ES-I3 (cell line): ENCODE measurements around the gene FBH1.
"Not testable (repeated sequence)": the region's sequence is repeated elsewhere in the genome, so short reads cannot be mapped to it uniquely, and the experiment has no call there.

Experiments used
- H3K36me3 ChIP-seq: 2 replicates; pipeline ENCODE4 v1.6.1; 2013; ENCODE audit warnings: mild to moderate bottlenecking, low read length, control low read depth, moderate library complexity; ENCODE audit not compliant: insufficient read depth
- H3K4me1 ChIP-seq: 2 replicates; pipeline ENCODE4 v1.6.1; 2013; ENCODE audit warnings: mild to moderate bottlenecking, control low read depth, low read length; ENCODE audit not compliant: insufficient read depth
- H3K9ac ChIP-seq: 2 replicates; pipeline ENCODE4 v1.6.1; 2013; ENCODE audit warnings: low read depth, mild to moderate bottlenecking, low read length, moderate library complexity
- H3K9me3 ChIP-seq: 2 replicates; pipeline ENCODE4 v1.6.1; 2013; ENCODE audit warnings: mild to moderate bottlenecking, low read length, moderate library complexity; ENCODE audit not compliant: control insufficient read depth, insufficient read depth

The FBH1 gene

DNA sequence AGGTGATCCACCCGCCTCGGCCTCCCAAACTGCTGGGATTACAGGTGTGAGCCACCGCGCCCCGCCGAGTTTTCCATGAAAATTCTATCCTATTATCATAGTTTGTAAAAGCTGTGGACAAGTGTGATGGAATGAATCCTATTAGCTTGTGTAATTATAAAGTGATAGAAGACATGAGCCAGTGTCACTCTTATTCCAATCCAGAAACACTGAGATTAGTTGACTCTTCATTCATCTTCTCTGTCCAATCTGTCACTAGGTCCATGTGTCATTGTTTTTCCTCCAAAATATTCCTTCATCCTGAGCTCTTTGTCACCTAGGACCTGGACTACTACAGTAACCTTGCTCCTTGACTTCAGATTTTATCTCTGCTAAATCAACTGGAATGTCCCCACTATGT lies 13.5 kb downstream of the FBH1 start:
- peaks cover 6% of the 10 kb centered on the region; the same call in 1 of the 2 replicates for H3K36me3 ChIP-seq
- H3K4me1 ChIP-seq: no peaks in the 10 kb centered on the region
- H3K9ac ChIP-seq: no peak overlapping the region
- H3K9me3 ChIP-seq: no peaks in the 10 kb centered on the region

DNA sequence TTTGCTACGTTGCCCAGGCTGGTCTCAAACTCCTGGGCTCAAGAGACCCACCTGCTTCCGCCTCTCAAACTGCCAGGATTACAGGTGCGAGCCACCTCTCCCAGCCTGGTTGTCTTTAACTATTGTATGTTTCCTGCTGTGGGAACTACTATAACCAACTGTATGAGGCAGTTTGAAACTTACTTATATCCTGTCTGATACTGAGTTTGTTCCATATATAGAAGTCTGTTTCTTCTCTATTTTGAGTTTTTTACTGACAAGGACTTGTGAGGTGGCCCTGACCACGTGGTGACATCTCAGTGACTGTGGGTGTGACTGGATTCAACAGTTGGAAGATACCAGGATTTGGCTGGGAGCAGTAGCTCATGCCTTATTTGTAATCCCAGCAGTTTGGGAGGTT lies 14.2 kb downstream of the FBH1 start:
- Histone ChIP-seq H3K9me3 (no peaks in the 10 kb centered on the region), H3K9ac (no peak overlapping the region), H3K4me1 (no peaks in the 10 kb centered on the region), H3K36me3 (peaks cover 6% of the 10 kb centered on the region; the same call in 1 of the 2 replicates)

DNA sequence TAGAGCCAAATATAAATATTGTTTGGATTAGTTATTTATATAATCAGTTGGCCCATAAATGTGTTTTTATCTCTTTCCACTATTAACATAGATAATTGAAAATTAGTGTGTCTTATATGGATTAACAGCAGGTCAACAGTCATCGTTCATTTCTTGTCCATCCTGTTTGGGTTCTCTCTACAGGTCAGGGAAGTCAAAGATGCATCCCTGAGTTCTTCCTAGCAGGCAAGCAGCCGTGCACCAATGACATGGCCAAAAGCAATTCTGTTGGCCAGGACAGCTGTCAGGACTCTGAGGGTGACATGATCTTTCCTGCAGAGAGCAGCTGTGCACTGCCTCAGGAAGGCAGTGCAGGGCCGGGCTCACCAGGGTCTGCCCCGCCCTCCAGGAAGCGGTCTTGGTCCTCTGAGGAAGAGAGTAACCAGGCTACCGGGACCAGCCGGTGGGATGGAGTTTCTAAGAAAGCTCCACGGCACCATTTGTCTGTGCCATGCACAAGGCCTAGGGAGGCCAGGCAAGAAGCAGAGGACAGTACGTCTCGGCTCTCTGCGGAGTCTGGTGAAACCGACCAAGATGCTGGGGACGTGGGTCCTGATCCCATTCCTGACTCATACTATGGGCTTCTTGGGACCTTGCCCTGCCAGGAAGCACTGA lies 15.9 kb downstream of the FBH1 start:
- no peak overlapping the region for H3K9ac ChIP-seq

DNA sequence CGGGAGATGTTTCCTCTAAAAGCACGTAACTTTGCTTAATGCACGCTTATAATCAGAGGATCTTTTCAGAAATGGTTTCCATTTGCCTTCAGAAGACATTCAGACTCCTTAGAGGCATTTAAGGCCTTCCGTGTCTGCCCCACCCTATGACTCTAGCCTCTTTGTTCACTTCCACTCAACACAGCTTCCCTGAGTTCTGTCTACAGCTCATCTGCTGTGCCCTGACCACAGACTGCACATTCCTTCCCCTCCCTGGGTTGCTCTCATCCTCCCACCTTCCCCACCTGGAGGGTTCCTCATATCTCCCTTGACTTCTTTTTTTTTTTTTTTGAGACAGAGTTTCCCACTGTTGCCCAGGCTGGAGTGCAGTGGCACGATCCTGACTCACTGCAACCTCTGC lies 16.6 kb downstream of the FBH1 start:
- H3K36me3 ChIP-seq: peaks cover 18% of the 10 kb centered on the region

More for the DNA sequence above, 15.9 kb downstream of the FBH1 start:
- H3K36me3 ChIP-seq: peaks cover 14% of the 10 kb centered on the region
- no peaks in the 10 kb centered on the region for H3K9me3 ChIP-seq
- no peaks in the 10 kb centered on the region for H3K4me1 ChIP-seq

DNA sequence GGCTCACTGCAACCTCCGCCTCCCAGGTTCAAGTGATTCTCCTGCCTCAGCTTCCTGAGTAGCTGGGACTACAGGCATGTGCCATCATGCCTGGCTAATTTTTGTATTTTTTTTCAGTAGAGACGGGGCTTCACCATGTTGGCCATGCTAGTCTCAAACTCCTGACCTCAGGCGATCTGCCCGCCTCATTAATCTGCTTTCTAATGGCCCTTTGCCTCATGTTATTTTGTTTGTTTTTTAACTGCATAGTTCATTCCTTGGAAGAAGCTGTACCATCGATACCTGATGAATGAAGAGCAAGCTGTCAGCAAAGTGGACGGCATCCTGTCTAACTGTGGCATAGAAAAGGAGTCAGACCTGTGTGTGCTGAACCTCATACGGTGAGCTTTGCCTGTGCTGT lies 18.6 kb downstream of the FBH1 start:
- H3K36me3 ChIP-seq: peaks cover 22% of the 10 kb centered on the region
- H3K4me1 ChIP-seq, H3K9ac ChIP-seq, H3K9me3 ChIP-seq: not testable (repeated sequence)

More for the DNA sequence above, 16.6 kb downstream of the FBH1 start:
- Histone ChIP-seq H3K9me3 (no peaks in the 10 kb centered on the region), H3K9ac (no peak overlapping the region), H3K4me1 (no peaks in the 10 kb centered on the region)

DNA sequence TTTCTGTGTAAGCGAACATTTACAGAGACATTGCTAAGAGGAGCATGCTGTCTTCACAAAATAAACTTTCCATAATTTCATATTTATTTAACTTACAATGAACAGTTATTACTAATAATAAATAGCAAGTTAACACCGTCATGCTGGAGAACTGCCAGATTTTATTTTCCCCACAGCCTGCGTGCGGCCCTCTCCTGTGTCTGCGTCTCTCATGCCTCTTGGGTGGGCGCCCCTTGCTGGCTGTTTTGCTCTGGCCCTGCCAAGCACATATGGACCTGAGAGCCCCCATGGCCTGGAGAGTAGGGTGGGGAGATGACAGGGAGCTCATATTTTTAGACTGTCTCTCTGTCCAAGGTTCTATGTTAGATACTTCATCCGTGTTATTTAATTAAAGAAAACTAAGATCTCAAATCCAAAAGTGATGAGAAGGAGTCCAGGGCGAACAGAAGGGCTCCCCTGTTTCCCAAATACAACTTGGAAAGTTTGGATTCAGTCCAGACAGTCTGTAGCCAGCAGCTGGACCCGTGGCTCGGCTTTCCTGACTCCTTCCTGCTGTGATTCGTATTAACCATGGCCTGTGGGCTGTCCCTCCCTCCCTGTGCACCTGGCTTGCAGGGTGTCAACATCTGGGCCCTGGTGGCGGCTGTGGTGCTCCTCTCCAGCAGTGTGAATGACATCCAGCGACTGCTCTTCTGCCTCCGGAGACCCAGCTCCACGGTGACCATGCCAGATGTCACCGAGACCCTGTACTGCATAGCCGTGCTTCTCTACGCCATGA lies 20.5 kb downstream of the FBH1 start:
- H3K9ac ChIP-seq: no peak overlapping the region
- H3K9me3 ChIP-seq: no peaks in the 10 kb centered on the region
- peaks cover 32% of the 10 kb centered on the region for H3K36me3 ChIP-seq
- no peaks in the 10 kb centered on the region for H3K4me1 ChIP-seq

DNA sequence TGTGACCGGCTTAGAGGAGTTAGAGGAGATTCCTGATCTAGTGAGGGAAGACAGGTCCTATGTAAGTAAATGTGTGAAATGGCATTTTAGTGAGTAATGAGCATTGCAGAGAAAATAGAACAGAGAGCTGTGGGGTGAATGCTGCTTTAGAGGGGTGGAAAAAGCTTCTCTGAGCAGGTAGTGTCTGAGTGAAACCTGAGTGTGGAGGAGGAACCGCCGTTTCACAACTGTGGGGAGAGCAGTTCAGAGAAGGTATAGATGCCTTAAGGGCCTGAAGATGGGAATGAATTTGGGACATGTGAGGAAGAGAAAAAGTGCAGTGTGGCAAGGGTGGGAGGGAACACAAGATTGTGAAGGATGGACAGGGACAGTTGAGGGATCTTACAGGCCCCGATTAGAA lies 21.6 kb downstream of the FBH1 start:
- peaks cover 38% of the 10 kb centered on the region for H3K36me3 ChIP-seq
- H3K9me3 ChIP-seq: no peaks in the 10 kb centered on the region

DNA sequence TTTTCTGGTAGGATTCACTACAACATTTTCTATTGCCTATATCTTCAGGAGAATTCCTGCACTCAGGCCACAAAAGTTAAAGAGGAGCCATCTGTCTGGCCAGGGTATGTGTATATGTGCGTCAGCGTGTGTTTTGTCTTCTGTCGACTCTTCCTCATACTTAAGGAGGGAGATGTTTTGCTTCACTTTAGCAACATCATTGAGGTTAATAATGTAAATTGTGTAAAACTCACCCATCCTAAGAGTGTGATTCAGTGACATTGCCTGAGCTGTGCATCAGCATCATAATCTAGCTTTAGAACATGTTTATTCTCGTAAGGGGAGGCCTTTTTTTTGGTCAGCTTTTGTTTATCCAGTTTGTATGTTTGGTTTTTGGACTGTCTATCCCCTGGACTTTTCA lies 23.7 kb downstream of the FBH1 start:
- no peaks in the 10 kb centered on the region for H3K4me1 ChIP-seq
- H3K36me3 ChIP-seq: peaks cover 46% of the 10 kb centered on the region
- H3K9ac ChIP-seq: no peak overlapping the region
- H3K9me3 ChIP-seq: no peaks in the 10 kb centered on the region

More for the DNA sequence above, 21.6 kb downstream of the FBH1 start:
- Histone ChIP-seq H3K4me1 (no peaks in the 10 kb centered on the region), H3K9ac (no peak overlapping the region)

DNA sequence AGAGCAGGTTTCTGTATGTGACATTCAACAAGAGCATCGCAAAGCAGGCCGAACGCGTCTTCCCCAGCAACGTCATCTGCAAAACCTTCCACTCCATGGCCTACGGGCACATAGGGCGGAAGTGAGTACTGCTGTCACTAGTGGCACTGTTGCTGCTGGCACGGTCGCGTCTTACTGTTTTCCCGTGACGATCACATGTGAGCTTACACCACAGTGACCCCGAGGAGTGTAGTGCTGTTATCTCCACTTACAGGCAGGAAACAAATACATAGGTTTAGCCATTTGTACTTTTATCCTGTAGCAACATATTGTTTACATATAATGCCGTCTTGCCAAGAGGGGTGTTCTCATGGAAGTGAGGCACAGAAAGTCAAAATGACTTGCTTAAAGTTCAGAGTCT lies 25.4 kb downstream of the FBH1 start:
- Histone ChIP-seq H3K4me1 (no peaks in the 10 kb centered on the region), H3K9ac (no peak overlapping the region), H3K9me3 (no peaks in the 10 kb centered on the region), H3K36me3 (peaks cover 42% of the 10 kb centered on the region)

DNA sequence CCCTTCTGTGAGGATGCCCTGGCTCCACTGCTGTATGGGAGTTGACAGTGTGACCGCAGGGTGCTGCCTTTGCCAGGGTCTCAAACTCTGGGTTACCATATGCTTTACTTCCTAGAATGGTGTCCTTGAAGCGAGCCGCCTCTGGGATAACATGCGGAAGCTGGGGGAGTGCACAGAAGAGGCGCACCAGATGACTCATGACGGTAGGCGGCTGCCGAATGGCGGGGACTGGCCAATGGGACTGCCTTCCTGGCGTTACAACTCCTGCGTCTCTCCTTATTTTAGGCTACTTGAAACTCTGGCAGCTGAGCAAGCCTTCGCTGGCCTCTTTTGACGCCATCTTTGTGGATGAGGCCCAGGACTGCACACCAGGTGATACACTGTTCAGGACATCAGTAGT lies 27.3 kb downstream of the FBH1 start:
- no peaks in the 10 kb centered on the region for H3K9me3 ChIP-seq
- no peaks in the 10 kb centered on the region for H3K4me1 ChIP-seq
- peaks cover 48% of the 10 kb centered on the region for H3K36me3 ChIP-seq
- H3K9ac ChIP-seq: no peak overlapping the region

DNA sequence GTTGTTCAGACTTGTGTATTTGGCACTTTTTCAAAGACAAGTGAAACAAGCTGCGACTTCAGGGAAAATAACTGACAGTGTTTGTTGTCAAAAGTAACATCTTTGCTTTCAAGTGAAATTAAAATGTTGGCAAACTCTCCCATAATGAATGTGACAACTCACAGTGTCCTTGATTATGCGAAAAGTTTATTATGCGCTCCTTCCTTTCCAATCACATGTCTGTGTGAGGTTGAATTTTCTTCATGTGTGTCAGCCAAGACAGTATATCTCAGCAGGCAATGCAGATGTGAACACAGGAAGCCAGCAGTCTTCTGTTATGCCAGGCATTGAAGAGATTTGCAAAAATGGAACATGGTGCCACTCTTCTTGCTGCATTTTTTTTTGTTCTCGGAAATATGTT lies 28.7 kb downstream of the FBH1 start:
- H3K4me1 ChIP-seq: no peaks in the 10 kb centered on the region
- H3K9ac ChIP-seq: no peak overlapping the region
- H3K36me3 ChIP-seq: peaks cover 48% of the 10 kb centered on the region
- no peaks in the 10 kb centered on the region for H3K9me3 ChIP-seq

DNA sequence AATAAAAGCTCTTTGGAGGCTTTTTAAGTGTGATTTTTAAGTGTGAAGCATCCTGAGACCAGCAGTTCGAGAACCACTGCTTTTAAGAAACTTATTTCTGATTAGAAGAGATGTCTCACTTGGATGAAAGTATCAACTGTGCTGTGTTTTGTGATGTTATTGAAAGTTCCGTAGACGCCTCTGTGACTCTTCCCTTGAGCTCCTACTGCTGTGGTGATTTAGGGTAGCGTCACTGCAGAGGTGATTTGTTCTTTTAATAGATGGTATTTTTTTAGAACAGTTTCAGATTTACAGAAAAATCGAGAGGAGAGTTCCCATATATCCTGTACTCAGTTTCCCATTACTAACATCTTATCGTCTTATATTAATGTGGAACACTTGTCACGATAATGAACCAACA lies 29.5 kb downstream of the FBH1 start:
- no peak overlapping the region for H3K9ac ChIP-seq
- H3K4me1 ChIP-seq: no peaks in the 10 kb centered on the region
- no peaks in the 10 kb centered on the region for H3K9me3 ChIP-seq
- H3K36me3 ChIP-seq: peaks cover 45% of the 10 kb centered on the region

DNA sequence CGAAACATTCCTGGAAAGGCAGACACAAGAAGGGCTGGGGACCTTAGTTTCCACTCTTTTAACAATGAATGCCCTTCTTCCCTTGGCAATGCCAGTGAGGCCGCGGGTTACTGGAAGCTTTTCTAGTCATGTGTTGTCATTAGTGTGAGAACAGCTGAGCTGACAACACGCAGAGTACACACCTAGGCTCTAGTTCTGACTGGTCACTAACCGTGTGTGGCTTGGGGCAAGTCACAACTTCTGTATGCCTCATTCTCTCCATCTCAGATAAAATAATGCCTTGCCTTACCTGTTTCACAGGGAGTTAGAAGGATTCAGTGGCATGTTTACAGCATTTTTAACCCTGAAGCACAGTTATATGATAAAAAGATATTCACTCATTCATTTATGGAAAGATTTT lies 31.7 kb downstream of the FBH1 start:
- Histone ChIP-seq H3K4me1 (no peaks in the 10 kb centered on the region), H3K9ac (no peak overlapping the region), H3K9me3 (no peaks in the 10 kb centered on the region), H3K36me3 (peaks cover 44% of the 10 kb centered on the region)

DNA sequence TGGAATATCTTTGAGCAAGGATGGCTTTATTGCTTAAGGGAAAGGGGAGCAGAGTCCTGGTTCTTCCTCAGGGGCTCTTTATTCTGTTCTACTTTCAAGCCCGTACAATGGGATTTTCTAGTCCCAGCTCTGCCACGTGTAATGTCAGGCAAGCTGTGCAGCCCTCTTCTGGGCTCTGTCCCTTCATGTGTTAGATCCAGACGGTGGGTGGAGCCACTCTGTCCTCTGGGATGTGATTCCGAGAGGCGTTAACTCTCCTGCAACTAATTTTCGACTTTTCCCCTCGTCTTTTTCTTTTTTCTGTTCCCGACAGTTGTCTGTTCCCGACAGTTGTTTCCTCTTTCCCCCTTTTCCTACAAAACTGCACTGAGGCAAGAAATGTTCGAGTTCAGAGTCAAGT lies 34.8 kb downstream of the FBH1 start:
- H3K36me3 ChIP-seq: peaks cover 54% of the 10 kb centered on the region
- H3K4me1 ChIP-seq: no peaks in the 10 kb centered on the region
- no peaks in the 10 kb centered on the region for H3K9me3 ChIP-seq
- H3K9ac ChIP-seq: no peak overlapping the region

DNA sequence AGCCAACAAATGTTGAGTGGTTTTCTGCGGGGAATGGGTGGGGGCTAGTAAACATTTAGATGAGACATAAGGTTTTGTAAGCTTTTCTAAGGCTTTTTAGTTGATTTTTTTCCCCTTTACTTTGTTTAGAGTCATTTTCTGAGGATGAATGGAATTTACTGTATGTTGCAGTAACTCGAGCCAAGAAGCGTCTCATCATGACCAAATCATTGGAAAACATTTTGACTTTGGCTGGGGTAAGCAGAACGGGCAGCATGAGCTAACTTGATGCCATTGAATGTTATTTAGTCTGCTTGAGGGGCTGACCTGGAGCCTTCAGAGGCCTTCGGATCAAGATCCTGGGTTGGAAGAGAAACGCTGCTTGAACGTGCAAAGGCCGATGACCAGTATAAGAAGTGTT lies 37.3 kb downstream of the FBH1 start:
- H3K9me3 ChIP-seq: no peaks in the 10 kb centered on the region
- peaks cover 50% of the 10 kb centered on the region for H3K36me3 ChIP-seq
- no peaks in the 10 kb centered on the region for H3K4me1 ChIP-seq

More for the DNA sequence above, 37.3 kb downstream of the FBH1 start:
- no peak overlapping the region for H3K9ac ChIP-seq
